CD14-positive monocyte (primary cell): ENCODE measurements around the gene SARNP. TPM values are rescaled to one million over a fixed set of nuclear protein-coding genes. Genes with fewer than 3 reads are reported as not detected.

Experiments
- DNase-seq, 3 donors: peaks; one replicate each; pipeline ENCODE4 v3.0.0-alpha.2; 2011 to 2022
- H2AFZ ChIP-seq: 2 replicates; pipeline ENCODE4 v1.6.0; 2012; ENCODE audit warnings: mild to moderate bottlenecking, low read depth, low read length, inconsistent platforms; ENCODE audit not compliant: insufficient read depth, poor library complexity, severe bottlenecking
- H3K27ac ChIP-seq, 2 donors: 1 replicate in 1 of 2; 2 replicates in 1 of 2; pipeline ENCODE4 v1.5.1; 2012 to 2013; ENCODE audit warnings: low read length in 2 of 2, control low read depth in 1 of 2, inconsistent platforms in 1 of 2, low read depth in 1 of 2, mild to moderate bottlenecking in 1 of 2
- H3K27me3 ChIP-seq, 2 donors: one replicate each; pipeline versions ENCODE4 v1.6.0 to v1.6.1; 2011 to 2013; ENCODE audit warnings: low read length in 2 of 2; ENCODE audit not compliant: control insufficient read depth in 2 of 2, insufficient read depth in 2 of 2
- H3K36me3 ChIP-seq, 2 donors: replicated peaks in 1 of 2; 1 replicate in 1 of 2; 2 replicates in 1 of 2; pipeline versions ENCODE4 v1.5.1 to v1.6.1; 2012 to 2013; ENCODE audit warnings: low read length in 2 of 2, control low read depth in 1 of 2, inconsistent platforms in 1 of 2, mild to moderate bottlenecking in 1 of 2; ENCODE audit not compliant: insufficient read depth in 2 of 2, control insufficient read depth in 1 of 2
- H3K4me1 ChIP-seq, 2 donors: 1 replicate in 1 of 2; 2 replicates in 1 of 2; pipeline versions ENCODE4 v1.5.1 to v1.6.1; 2012 to 2013; ENCODE audit warnings: low read length in 2 of 2, control low read depth in 1 of 2, inconsistent platforms in 1 of 2, mild to moderate bottlenecking in 1 of 2, moderate library complexity in 1 of 2; ENCODE audit not compliant: insufficient read depth in 2 of 2, control insufficient read depth in 1 of 2
- H3K4me2 ChIP-seq: replicated peaks from 2 replicates; pipeline ENCODE3; 2012; ENCODE audit warnings: low read length, moderate library complexity, mild to moderate bottlenecking; ENCODE audit not compliant: poor library complexity, severe bottlenecking; ENCODE audit errors: extremely low read depth
- H3K4me3 ChIP-seq, 3 experiments: fragments of 200-600 bp in 1 of 3; sonication (generic) in 1 of 3; replicated peaks in 1 of 3; 1 replicate in 2 of 3; 2 replicates in 1 of 3; pipeline ENCODE4 v1.5.1; 2011 to 2013; ENCODE audit warnings: low read length in 3 of 3, mild to moderate bottlenecking in 3 of 3, control low read depth in 2 of 3, low read depth in 2 of 3, inconsistent platforms in 1 of 3, moderate library complexity in 1 of 3
- H3K79me2 ChIP-seq: 2 replicates; pipeline ENCODE4 v1.6.0; 2012; ENCODE audit warnings: mild to moderate bottlenecking, control low read depth, inconsistent platforms, low read length, moderate library complexity; ENCODE audit not compliant: insufficient read depth
- H3K9ac ChIP-seq: 2 replicates; pipeline ENCODE4 v1.6.0; 2017; ENCODE audit warnings: low read length, mild to moderate bottlenecking; ENCODE audit not compliant: insufficient read depth, poor library complexity, severe bottlenecking
- H3K9me3 ChIP-seq, 2 donors: replicated peaks in 1 of 2; 1 replicate in 1 of 2; 2 replicates in 1 of 2; pipeline versions ENCODE4 v1.5.1 to v1.6.1; 2012 to 2013; ENCODE audit warnings: low read length in 2 of 2, control low read depth in 1 of 2; ENCODE audit not compliant: control insufficient read depth in 1 of 2, insufficient read depth in 1 of 2
- H4K20me1 ChIP-seq: 2 replicates; pipeline ENCODE4 v1.6.0; 2012; ENCODE audit warnings: mild to moderate bottlenecking, low read length, control low read depth, moderate library complexity; ENCODE audit not compliant: insufficient read depth
- H3K27ac Mint-ChIP-seq, 7 donors: one replicate each; pipeline ENCODE4 v1.8.0; 2020; ENCODE audit warnings: mild to moderate bottlenecking in 7 of 7, mixed read lengths in 7 of 7, moderate library complexity in 6 of 7, inconsistent platforms in 2 of 7
- H3K27me3 Mint-ChIP-seq, 3 donors: one replicate each; pipeline ENCODE4 v1.8.0; 2021 to 2022; ENCODE audit warnings: low read depth in 3 of 3, mild to moderate bottlenecking in 3 of 3, mixed read lengths in 3 of 3, moderate library complexity in 3 of 3, inconsistent platforms in 1 of 3
- H3K36me3 Mint-ChIP-seq, 2 donors: one replicate each; pipeline ENCODE4 v1.8.0; 2020; ENCODE audit warnings: mixed read lengths in 2 of 2, inconsistent platforms in 1 of 2, mild to moderate bottlenecking in 1 of 2
- H3K4me1 Mint-ChIP-seq: one replicate; pipeline ENCODE4 v1.8.0; 2020; ENCODE audit warnings: mild to moderate bottlenecking, mixed read lengths
- H3K4me3 Mint-ChIP-seq, 2 donors: one replicate each; pipeline ENCODE4 v1.8.0; 2020; ENCODE audit warnings: mild to moderate bottlenecking in 2 of 2, mixed read lengths in 2 of 2, moderate library complexity in 1 of 2
- H3K9me3 Mint-ChIP-seq, 7 donors: one replicate each; pipeline ENCODE4 v1.8.0; 2020 to 2022; ENCODE audit warnings: mixed read lengths in 7 of 7, mild to moderate bottlenecking in 6 of 7, moderate library complexity in 6 of 7, inconsistent platforms in 2 of 7
- CTCF ChIP-seq: fragments of 200-600 bp; IDR thresholded peaks from one replicate; pipeline ENCODE4 v1.8.0; 2022; ENCODE audit warnings: antibody characterized with exemption, mild to moderate bottlenecking
- WGBS: methylation state at CpG from one replicate; pipeline ENCODE4 v1.1.5; 2013; ENCODE audit warnings: missing lambda C conversion rate; ENCODE audit not compliant: insufficient coverage; 5-methylcytosine and 5-hydroxymethylcytosine counted together
- intact Hi-C, 2 donors: fragments of 100-400 bp; cut with micrococcal nuclease; formaldehyde crosslinking; loops; one replicate each; pipeline versions ENCODE4 v1.15.0 to v1.15.1; 2023
- polyA plus RNA-seq, 3 donors: library from polyadenylated mRNA; depleted of rRNA in 1 of 3; unstranded in 2 of 3; stranded (reverse) in 1 of 3; fragments of 300-500 nt in 2 of 3; fragments of >200 nt in 1 of 3; fragmentation: Illumina TruSeq in 2 of 3; gene quantifications; 1 replicate in 2 of 3; 2 replicates in 1 of 3; pipeline ENCODE4 v1.2.3, GENCODE V29; 2012 to 2021

SARNP gene
- polyA plus RNA-seq, 3 donors: 28.9 to 139 (median 98.6) TPM

- Histone ChIP-seq H2AFZ (no peak overlapping the region), H3K27me3 (no peaks in the 10 kb centered on the region), H3K36me3 (no peaks in the 10 kb centered on the region), H3K4me1 (peaks cover 22 to 29% of the 10 kb centered on the region in 2 donors), H3K79me2 (peaks cover 4% of the 10 kb centered on the region), H3K4me3 (no peak overlapping the region), H3K4me2 (no peak overlapping the region), H4K20me1 (no peaks in the 10 kb centered on the region), H3K9me3 (no peaks in the 10 kb centered on the region), H3K9ac (no peak overlapping the region), H3K27ac (no peak overlapping the region)
- intact Hi-C loops: no loop called here
- H3K27ac Mint-ChIP-seq: no peak overlapping the region
- no peak for TF ChIP-seq CTCF
- DNase-seq: no peak
- H3K36me3 Mint-ChIP-seq: peaks cover 3% of the 10 kb centered on the region in 2 donors
- 86% methylated on average over 1 of the region's 3 CpGs for WGBS
- no peaks in the 10 kb centered on the region for H3K9me3 Mint-ChIP-seq
- H3K4me1 Mint-ChIP-seq: peaks cover 32% of the 10 kb centered on the region
- no peak overlapping the region for H3K4me3 Mint-ChIP-seq
- H3K27me3 Mint-ChIP-seq: peaks cover 0 to 8% (median 5%) of the 10 kb centered on the region in 3 donors
Observed at GRCh38 chr12:55734595-55734994, 82.9 kb downstream of the SARNP start.

- 100% methylated on average over 2 of the region's 2 CpGs for WGBS
- no peak for DNase-seq
- Histone ChIP-seq H3K36me3 (no peaks in the 10 kb centered on the region), H3K4me3 (no peak overlapping the region), H2AFZ (no peak overlapping the region), H3K4me1 (peaks cover 25 to 32% of the 10 kb centered on the region in 2 donors), H3K79me2 (peaks cover 11% of the 10 kb centered on the region), H3K4me2 (no peak overlapping the region), H3K9me3 (no peaks in the 10 kb centered on the region), H3K9ac (no peak overlapping the region), H4K20me1 (no peaks in the 10 kb centered on the region), H3K27ac (no peak overlapping the region), H3K27me3 (no peaks in the 10 kb centered on the region)
- H3K27me3 Mint-ChIP-seq: peaks cover 0 to 8% (median 5%) of the 10 kb centered on the region in 3 donors
- TF ChIP-seq CTCF: no peak
- intact Hi-C loops: no loop called here
- peak overlapping the region in 1 of 7 donors; percentile 45 for H3K27ac Mint-ChIP-seq
- peaks cover 3% of the 10 kb centered on the region in 2 donors for H3K36me3 Mint-ChIP-seq
- H3K9me3 Mint-ChIP-seq: no peaks in the 10 kb centered on the region
- H3K4me1 Mint-ChIP-seq: peaks cover 32% of the 10 kb centered on the region
- no peak overlapping the region for H3K4me3 Mint-ChIP-seq
Observed at GRCh38 chr12:55733858-55734257, 83.7 kb downstream of the SARNP start.
